Upper lobe of left lung (tissue), 6 donors: ENCODE results near the gene CD14. TPM values are rescaled to one million over a fixed set of nuclear protein-coding genes. Genes with fewer than 3 reads are reported as not detected.
"Not testable (repeated sequence)": the region's sequence is repeated elsewhere in the genome, so short reads cannot be mapped to it uniquely, and the experiment has no call there.

Experiments used
- ATAC-seq, 2 donors: fragments of 200-7000 bp; cut with Tn5 transposase; one replicate each; pipeline ENCODE4 v1.9.1; 2022; ENCODE audit warnings: mild to moderate bottlenecking in 2 of 2, moderate library complexity in 2 of 2; ENCODE audit not compliant: low FRiP score in 2 of 2
- DNase-seq, 2 donors: peaks; one replicate each; pipeline ENCODE4 v3.0.0-alpha.2; 2019 to 2020
- H3K27ac ChIP-seq, 4 donors: fragments of 200-600 bp; sonication (generic); one replicate each; pipeline ENCODE4 v1.5.1; 2016 to 2019
- H3K27me3 ChIP-seq, 4 donors: fragments of 200-600 bp; sonication (generic); one replicate each; pipeline ENCODE4 v1.5.1; 2017 to 2019
- H3K36me3 ChIP-seq, 4 donors: fragments of 200-600 bp; sonication (generic); one replicate each; pipeline ENCODE4 v1.5.1; 2016 to 2019
- H3K4me1 ChIP-seq, 4 donors: fragments of 200-600 bp; sonication (generic); one replicate each; pipeline ENCODE4 v1.5.1; 2018 to 2019
- H3K4me3 ChIP-seq, 4 donors: fragments of 200-600 bp; sonication (generic); one replicate each; pipeline ENCODE4 v1.5.1; 2017 to 2019; ENCODE audit warnings: mild to moderate bottlenecking in 2 of 4, moderate library complexity in 1 of 4
- H3K9me3 ChIP-seq, 4 donors: fragments of 200-600 bp; sonication (generic); one replicate each; pipeline ENCODE4 v1.5.1; 2018 to 2019
- CTCF ChIP-seq, 6 experiments: fragments of 450-650 bp in 4 of 6; fragments of 200-600 bp in 2 of 6; sonication (generic) in 2 of 6; IDR thresholded peaks; one replicate each; pipeline ENCODE4 v1.5.1; 2016 to 2019; ENCODE audit warnings: antibody characterized with exemption in 6 of 6
- EP300 ChIP-seq, 4 donors: sonication (generic); formaldehyde crosslinking; IDR thresholded peaks; one replicate each; pipeline ENCODE4 v1.5.1; 2017; ENCODE audit warnings: antibody characterized with exemption in 4 of 4, control low read depth in 2 of 4
- POLR2A ChIP-seq, 4 donors: fragments of 450-650 bp; IDR thresholded peaks; one replicate each; pipeline ENCODE4 v1.5.1; 2016 to 2017; ENCODE audit warnings: antibody characterized with exemption in 4 of 4, mild to moderate bottlenecking in 2 of 4
- POLR2AphosphoS5 ChIP-seq, 2 donors: sonication (generic); formaldehyde crosslinking; IDR thresholded peaks; one replicate each; pipeline ENCODE4 v1.5.1; 2017; ENCODE audit warnings: antibody characterized with exemption in 2 of 2
- WGBS, 2 donors: methylation state at CpG; one replicate each; pipeline ENCODE4 v1.1.5; 2017 to 2018; 5-methylcytosine and 5-hydroxymethylcytosine counted together
- total RNA-seq, 6 donors: library from RNA; depleted of rRNA in 4 of 6; stranded (reverse); fragments of >200 nt in 4 of 6; gene quantifications; one replicate each; pipeline versions ENCODE4 v1.1.0 to v1.2.1, GENCODE V29; 2016 to 2021
- donor health status: DM: no; HTN: no; CAD: no; lungs with moderate emphysema.
- donor health status: DM: no; HTN: yes; CAD: no; lungs with severe emphysema.

Gene CD14
- total RNA-seq, 6 donors from 2014 or later, result 27.3 to 195 (median 102) TPM

- ATAC-seq (no peak), DNase-seq (no peak)
- TF ChIP-seq POLR2AphosphoS5 (IDR thresholded peaks at IDR 0.05) (no peak), CTCF (IDR thresholded peaks at IDR 0.05) (no peak), POLR2A (IDR thresholded peaks at IDR 0.05) (no peak), EP300 (IDR thresholded peaks at IDR 0.05) (no peak)
- Histone ChIP-seq H3K36me3 (no peaks in the 10 kb centered on the region), H3K27ac (no peak overlapping the region), H3K27me3 (no peaks in the 10 kb centered on the region), H3K4me1 (peaks cover 6 to 31% (median 13%) of the 10 kb centered on the region in 4 donors), H3K9me3 (no peaks in the 10 kb centered on the region), H3K4me3 (no peak overlapping the region)
- WGBS, 2 donors, result 85 to 89% methylated on average over 6 of the region's 6 CpGs
Observed at GRCh38 chr5:140627972-140628371, 5.0 kb downstream of the CD14 start.

GRCh38 chr5:140624886-140625285 lies 8.1 kb downstream of the CD14 start:
- not testable (repeated sequence) for H3K9me3 ChIP-seq, ATAC-seq, H3K36me3 ChIP-seq, DNase-seq, H3K4me3 ChIP-seq, H3K27ac ChIP-seq, H3K27me3 ChIP-seq
- H3K4me1 ChIP-seq, result peaks cover 0 to 10% (median 4%) of the 10 kb centered on the region in 4 donors
- 86 to 90% methylated on average over 10 of the region's 10 CpGs for WGBS, 2 donors

- not testable (repeated sequence) for H3K27me3 ChIP-seq, ATAC-seq, H3K9me3 ChIP-seq, H3K36me3 ChIP-seq, H3K4me1 ChIP-seq, H3K4me3 ChIP-seq, DNase-seq, H3K27ac ChIP-seq
Observed at GRCh38 chr5:140623061-140623460, 9.9 kb downstream of the CD14 start.

- no peak for DNase-seq
- 79 to 80% methylated on average over 3 of the region's 3 CpGs for WGBS, 2 donors
- Histone ChIP-seq H3K36me3 (no peaks in the 10 kb centered on the region), H3K27me3 (no peaks in the 10 kb centered on the region), H3K27ac (no peak overlapping the region), H3K4me1 (peaks cover 0 to 6% (median 2%) of the 10 kb centered on the region in 4 donors), H3K9me3 (no peaks in the 10 kb centered on the region), H3K4me3 (no peak overlapping the region)
- TF ChIP-seq CTCF (IDR thresholded peaks at IDR 0.05) (no peak), POLR2A (IDR thresholded peaks at IDR 0.05) (no peak), POLR2AphosphoS5 (IDR thresholded peaks at IDR 0.05) (peak in 1 of 2 donors; percentile 32)
- no peak for ATAC-seq
Observed at GRCh38 chr5:140622301-140622700, 10.7 kb downstream of the CD14 start.

DNA sequence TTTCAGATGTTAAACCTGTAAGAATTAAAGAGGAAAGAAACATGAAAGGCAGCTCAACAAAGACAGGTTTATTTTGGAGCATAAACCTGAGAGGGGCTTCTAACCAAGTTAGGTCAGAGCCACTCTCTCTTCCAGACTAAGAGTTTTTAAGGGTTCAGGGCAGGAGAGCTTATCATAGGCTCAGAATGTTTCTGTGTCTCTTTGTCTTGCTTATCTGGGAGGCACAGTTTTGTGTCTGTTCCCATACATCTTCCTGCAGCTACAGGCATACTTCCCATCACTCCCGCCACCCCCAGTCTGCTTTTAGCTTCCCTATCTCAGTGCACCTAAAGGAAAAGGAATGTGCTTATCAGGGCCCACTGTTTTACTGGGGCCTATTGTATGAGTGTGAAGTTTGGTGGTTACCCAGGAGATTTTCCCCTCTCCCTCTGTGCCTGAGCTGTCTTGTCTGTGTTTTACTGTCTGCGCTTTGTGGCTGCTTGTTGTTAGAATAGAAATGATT lies 21.9 kb downstream of the CD14 start:
- DNase-seq (peak in 1 of 2 donors; percentile 48), ATAC-seq (no peak)
- Histone ChIP-seq H3K27ac (peak overlapping the region; percentile 65 to 86 (median 74)), H3K27me3 (no peaks in the 10 kb centered on the region), H3K4me1 (peaks cover 22 to 38% (median 31%) of the 10 kb centered on the region in 4 donors), H3K9me3 (no peaks in the 10 kb centered on the region), H3K36me3 (no peaks in the 10 kb centered on the region), H3K4me3 (no peak overlapping the region)
- TF ChIP-seq EP300 (IDR thresholded peaks at IDR 0.05), result peak in 1 of 4 donors; percentile 48
- TF ChIP-seq POLR2AphosphoS5 (IDR thresholded peaks at IDR 0.05), result peak in 1 of 2 donors; percentile 68
- TF ChIP-seq CTCF (IDR thresholded peaks at IDR 0.05), result no peak
- TF ChIP-seq POLR2A (IDR thresholded peaks at IDR 0.05), result no peak
- 47 to 52% methylated on average over 2 of the region's 2 CpGs for whole genome bisulfite sequencing, 2 donors

- WGBS, 2 donors, result 49 to 50% methylated on average over 4 of the region's 4 CpGs
- peak in 1 of 2 donors; percentile 72 for DNase-seq
- TF ChIP-seq POLR2AphosphoS5 (IDR thresholded peaks at IDR 0.05) (peak; percentile 65 to 75), CTCF (IDR thresholded peaks at IDR 0.05) (no peak), EP300 (IDR thresholded peaks at IDR 0.05) (peak in 2 of 4 donors; percentile 38 to 58), POLR2A (IDR thresholded peaks at IDR 0.05) (peak in 1 of 4 donors; percentile 33)
- no peaks in the 10 kb centered on the region for H3K9me3 ChIP-seq
- H3K4me3 ChIP-seq, result no peak overlapping the region
- peak overlapping the region; percentile 54 to 86 (median 66) for H3K27ac ChIP-seq
- H3K27me3 ChIP-seq, result no peaks in the 10 kb centered on the region
- ATAC-seq, result peak; percentile 57 to 80
- peaks cover 22 to 38% (median 31%) of the 10 kb centered on the region in 4 donors for H3K4me1 ChIP-seq
- H3K36me3 ChIP-seq, result no peaks in the 10 kb centered on the region
Observed at GRCh38 chr5:140609126-140609525, 23.8 kb downstream of the CD14 start.
